HG02943 (cell line): Measurements from ENCODE around the gene SLAMF1.

ENCODE experiments used
- ATAC-seq: cut with Tn5 transposase; IDR thresholded peaks from one replicate; pipeline ENCODE4 v1.9.1; 2021; ENCODE audit warnings: mild to moderate bottlenecking, low read depth, moderate library complexity; ENCODE audit not compliant: unreplicated experiment

SLAMF1 gene

DNA sequence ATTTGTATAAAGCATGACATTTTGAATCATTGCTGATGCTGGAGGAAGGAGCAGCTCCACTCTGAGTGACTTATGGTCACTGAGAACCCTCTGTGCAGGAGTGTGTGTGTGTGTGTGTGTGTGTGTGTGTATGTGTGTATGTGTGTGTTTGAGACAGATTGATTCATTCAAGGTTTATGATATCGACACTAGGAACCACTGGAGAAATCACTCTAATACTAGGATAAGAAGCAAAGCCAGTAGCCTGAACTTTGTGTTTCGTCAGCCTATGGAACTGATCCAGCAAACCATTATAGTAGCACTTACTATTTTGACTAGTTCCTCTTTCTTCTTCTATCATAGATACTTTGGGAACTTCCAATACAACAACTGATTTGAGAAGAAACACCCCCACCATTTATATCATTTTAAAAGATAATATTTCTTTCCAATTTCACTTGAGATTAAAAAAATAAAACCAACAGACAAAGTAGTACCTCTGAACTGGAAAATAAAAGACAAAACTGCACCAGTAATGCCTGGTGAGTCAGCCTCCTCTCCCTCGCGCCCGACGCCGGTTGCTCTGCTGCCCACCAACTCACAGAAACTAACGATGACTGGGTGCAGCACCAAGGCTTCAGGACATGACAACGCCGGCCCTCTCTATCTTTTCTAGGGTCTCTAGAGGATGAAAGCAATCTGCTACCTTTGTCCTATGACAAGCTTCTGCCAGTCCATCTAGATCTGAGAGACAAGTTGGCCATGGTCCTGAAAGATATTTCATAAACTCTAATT lies 20.9 kb downstream of the SLAMF1 start:
- ATAC-seq, result no peak

- no peak for ATAC-seq
Observed at GRCh38 chr1:160625321-160625720, 21.5 kb downstream of the SLAMF1 start.

DNA sequence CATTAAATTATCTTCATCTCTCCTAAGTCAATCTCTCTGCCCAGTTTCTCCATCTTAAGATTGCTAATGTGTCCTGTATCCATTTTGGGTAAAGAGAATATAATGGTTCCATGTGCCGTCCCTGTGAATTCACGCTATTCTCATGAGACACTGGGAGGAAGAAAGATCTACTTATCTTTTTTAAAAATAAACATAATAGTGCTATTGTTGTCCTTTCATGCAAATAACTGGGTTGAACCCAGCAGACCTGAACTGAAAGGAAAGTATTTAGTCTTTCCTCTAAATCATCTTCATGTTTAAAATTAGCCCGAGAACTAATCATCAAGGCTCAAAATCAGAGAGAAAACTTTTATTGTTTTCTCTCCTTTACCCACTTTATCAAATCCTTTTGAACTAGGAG lies 22.4 kb downstream of the SLAMF1 start:
- no peak for ATAC-seq

DNA sequence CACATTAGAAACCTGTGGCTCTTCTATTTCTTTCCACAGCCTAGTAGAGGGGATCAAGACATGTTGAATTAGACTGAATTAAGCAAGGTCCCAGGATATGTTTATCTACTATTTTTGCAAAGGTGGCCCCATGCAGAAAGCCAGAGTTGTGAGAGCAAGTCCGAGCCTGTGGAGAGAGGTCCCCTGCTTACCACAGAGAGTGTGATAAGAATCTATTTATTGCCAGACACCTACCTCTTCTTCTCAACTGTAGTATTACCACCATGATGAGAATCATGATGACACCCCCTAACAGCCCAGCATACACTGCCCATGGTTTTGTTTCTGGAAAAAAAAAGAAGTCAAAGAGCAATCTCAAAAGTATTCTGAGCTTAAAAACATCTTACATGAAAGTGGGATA lies 23.0 kb downstream of the SLAMF1 start:
- no peak for ATAC-seq

DNA sequence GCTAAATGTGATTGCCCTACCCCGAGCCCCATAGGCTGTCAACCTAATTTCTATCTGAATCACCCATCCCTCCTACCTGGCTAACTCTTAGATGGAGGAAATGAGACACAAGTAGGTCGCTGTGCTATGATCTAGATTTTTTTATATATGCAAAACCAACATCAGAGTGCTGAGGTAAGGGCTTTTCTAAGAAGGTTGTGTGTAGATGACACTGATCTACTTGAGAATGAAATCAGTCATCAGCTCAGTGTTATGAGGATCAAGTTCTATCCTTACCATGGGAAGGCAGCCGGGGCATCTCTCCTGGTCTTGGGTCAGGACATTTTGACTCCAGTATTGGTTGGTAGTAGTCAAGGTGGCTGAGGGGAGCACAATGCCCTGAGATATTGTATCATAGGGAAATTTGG lies 23.6 kb downstream of the SLAMF1 start:
- ATAC-seq, result no peak

- no peak for ATAC-seq
Observed at GRCh38 chr1:160622501-160623226, 24.2 kb downstream of the SLAMF1 start.

- no peak for ATAC-seq
Observed at GRCh38 chr1:160621633-160622413, 25.0 kb downstream of the SLAMF1 start.

- no peak for ATAC-seq
Observed at GRCh38 chr1:160620942-160621632, 25.8 kb downstream of the SLAMF1 start.

DNA sequence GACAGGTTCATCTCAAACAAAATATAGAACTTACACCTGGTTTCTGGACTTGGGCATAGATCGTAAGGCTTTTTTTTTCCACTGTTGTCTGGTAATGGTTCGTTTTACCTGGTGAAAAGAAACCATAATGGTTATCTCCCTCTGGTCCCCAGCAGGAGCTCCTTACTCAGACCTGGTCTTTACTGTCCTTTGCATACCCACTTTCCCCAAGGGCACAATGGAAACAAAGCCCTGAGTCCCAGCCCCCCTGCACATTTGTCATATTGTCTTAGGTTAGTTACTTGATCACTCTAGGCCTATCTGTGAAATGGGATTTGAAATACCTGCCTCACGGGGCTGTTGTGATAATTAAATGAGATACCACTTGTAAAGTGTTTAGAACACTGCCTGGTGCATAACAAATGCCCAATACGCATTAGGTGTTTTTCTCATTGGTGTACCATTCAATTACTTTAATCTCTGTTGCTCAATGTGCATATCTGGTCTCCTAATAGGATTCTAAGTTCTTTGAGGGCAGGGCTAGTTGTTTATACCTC lies 27.0 kb downstream of the SLAMF1 start:
- no peak for ATAC-seq

DNA sequence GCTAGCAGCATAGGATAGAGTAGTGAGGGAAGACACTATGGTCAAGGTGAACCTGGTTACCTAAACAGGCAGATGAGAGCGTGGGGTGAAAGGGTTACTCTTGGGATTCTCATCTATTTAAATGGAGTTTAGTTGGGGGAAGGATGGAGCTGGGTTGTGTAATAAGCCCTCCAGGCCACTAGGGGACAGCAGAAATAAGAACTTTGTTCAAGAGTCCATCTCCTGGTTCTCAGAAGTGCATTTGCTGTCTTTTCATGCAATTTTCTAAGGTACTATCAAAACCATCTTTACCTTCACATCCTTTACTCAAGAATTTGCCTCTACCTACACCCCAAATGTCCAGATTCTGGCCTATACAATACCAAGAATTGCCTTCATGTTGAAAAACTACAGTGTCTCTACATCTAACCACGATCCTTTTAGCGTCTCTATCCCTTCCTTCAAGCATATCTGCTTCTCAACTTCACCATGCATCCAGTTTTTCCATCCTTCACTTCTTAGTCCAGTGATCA lies 28.0 kb downstream of the SLAMF1 start:
- no peak for ATAC-seq

- ATAC-seq, result no peak
Observed at GRCh38 chr1:160618327-160618726, 28.5 kb downstream of the SLAMF1 start.

GRCh38 chr1:160615660-160616059 lies 31.2 kb downstream of the SLAMF1 start:
- no peak for ATAC-seq

- ATAC-seq, result no peak
Observed at GRCh38 chr1:160614410-160614809, 32.4 kb downstream of the SLAMF1 start.

GRCh38 chr1:160612613-160613218 lies 34.1 kb downstream of the SLAMF1 start:
- no peak for ATAC-seq

- ATAC-seq, result no peak
Observed at GRCh38 chr1:160610569-160611242, 36.1 kb downstream of the SLAMF1 start.

DNA sequence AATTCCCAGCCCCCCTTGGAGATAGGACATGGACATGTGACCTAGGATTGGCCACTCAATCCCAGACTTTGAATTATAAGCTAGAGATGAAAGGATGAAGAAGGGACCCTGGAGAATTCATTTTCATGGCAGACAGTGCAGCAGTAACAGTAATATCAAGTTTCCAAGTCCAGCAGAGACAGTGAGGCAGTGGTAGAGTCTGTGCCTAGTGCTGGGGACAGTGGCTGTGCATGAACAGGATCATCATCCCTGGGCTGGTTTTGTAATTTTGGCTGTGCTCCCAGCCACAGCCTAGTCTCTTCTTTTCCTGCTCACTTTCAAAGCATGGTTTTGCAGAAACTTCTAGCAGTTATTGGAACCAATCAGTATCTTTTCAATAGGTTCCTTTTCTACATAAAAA lies 37.9 kb downstream of the SLAMF1 start:
- no peak for ATAC-seq

DNA sequence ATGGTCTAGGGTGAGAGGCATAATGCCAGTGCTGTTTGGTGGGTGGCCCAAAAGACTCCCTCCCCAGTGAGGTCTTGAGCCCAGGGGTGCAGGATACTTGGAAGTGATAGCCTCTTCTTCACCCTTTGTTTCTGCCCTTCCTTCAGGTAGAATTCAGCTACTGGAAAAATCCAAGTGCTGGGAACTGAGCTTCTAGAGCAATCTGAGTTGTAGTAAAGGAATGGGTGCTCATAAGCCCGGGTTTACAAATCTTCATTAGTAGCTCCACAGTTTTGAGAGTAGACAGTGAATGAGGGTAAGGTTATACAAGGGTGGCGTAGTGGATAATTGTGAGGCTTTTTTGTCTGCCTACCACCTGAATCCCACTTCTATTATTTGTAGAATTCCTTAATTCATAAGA lies 38.3 kb downstream of the SLAMF1 start:
- ATAC-seq, result no peak

- ATAC-seq, result no peak
Observed at GRCh38 chr1:160608057-160608456, 38.8 kb downstream of the SLAMF1 start.

- no peak for ATAC-seq
Observed at GRCh38 chr1:160607672-160608032, 39.2 kb downstream of the SLAMF1 start.
